Measurements from ENCODE around the gene TNIK.

Gene TNIK

DNA sequence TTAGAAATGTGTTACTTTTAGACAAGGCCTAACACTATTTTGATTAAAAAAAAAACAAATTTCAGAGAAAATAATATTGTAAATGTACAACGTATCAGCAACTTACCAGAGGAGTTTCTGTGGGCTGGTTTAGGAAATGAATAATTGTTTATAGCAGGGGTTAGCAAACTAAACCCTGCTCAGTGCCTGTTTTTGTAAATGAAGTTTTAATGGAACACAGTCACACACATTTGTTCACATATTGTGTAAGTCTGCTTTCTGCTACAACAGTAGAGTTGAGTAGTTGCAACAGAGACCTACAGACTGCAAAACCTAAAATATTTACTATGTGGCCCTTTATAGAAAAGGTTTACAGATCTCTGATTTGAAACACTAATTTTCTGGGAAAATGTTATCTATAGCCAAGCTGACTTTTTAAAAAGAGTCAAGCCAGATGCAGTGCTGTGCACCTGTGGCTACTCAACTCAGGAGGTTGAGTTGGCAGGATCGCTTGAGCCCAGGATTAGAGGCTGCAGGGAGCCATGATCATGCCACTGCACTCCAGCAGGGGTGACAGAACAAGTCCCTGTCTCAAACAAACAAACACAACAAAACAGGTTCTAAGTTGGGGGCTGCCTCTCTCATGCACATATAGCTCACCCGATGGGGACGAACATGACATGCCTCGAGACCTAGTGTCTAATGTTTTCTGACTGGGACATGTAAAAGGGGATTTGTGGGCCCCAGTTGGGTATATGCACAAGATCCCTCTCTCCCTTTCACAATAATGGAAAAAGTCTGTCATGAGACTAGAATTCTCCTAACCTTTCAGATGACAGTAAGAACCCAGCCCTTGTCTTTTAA lies 182.5 kb downstream of the TNIK start:
- DNase-seq = no peak

DNA sequence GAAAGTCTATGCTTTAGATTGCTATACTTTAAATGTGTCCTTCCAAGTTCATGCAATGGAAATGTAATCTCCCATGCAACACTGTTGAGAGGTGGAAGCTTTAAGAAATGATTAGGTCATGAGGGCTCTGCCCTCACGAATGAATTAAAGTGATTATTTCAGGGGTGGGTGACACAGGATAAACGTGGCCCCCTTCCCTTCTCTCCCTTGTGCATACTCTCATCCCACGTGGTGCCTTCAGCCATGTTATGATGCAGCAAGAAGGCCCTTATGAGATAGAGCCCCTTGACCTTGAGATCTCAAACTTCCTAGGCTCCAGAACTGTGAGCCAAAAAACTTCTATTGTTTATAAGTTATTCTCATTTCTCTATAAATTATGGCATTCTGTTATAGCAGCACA lies 183.3 kb downstream of the TNIK start:
- DNase-seq = no peak

DNA sequence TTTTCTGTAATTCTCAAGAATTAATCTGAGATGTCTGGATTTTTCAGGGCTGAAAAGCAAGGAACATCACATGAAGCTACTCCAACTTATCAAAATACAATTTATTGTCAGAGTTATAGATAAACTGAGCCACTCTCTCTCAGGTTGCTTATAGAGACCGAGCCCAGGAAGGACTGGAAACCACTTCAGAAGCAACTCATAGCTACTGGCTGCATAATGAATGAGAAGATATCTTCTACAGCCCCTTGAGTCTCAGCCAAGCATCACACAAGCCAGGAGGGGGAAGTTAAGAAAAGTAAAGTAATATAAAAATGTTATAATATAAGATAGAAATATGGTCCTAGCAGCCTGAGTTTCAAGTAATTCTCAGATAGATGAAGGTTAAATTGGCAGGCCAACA lies 186.0 kb downstream of the TNIK start:
- no peak for DNase-seq

DNA sequence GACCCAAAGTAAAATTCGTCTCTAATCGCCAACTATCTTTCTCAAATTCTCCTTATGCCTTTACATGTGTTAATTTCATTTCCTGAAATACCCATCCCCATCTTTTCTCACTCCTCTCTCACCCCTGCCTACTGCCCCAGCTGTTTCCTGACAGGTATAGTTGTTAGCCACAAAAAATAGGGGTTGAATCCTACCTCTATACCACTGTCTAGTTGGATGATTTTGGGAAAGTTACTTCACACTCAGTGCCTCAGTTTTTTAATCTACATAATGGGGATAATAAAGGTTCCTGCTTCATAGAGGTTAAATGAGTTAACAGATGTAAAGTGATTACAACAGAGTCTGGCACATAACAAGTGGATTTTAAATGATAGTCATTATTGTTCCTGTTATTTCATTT lies 189.7 kb downstream of the TNIK start:
- DNase-seq = no peak

DNA sequence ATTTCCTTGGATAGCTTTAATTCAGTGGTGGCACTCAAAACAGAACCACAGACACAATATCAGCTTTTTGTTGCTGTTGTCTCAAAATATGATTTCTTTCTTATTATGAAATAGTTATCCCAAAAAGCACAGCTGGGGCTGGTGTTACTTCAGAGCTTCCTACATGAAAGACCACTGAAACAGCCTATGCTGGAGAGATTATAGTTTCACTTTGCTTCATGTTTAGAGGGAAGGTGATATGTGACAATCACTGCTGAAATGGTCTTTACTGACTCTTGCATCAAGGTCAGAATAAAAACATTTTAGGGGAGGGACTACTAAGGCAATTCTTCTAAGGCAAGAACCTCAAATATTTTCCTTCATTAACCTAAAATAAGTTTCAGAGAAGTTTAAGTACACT lies 190.7 kb downstream of the TNIK start:
- DNase-seq = no peak

DNA sequence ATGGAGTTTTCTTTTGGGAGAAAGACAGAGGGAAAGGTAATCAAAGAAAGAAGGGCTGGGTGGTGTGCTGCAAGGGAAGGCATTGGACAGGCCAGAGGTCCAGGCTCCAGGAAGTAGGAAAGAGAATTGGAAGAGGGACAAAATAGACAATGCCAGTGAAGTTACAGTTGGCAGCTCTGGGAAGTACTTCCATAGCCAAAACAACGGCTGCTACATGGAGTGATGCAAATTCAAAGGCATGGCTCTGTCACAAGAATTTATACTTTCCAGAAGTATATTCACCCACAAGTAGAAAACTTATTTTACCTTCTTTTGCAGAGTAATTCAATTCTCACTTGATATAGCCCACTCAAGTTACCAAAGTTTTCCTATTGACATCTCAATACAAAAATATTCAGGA lies 191.5 kb downstream of the TNIK start:
- no peak for DNase-seq

DNA sequence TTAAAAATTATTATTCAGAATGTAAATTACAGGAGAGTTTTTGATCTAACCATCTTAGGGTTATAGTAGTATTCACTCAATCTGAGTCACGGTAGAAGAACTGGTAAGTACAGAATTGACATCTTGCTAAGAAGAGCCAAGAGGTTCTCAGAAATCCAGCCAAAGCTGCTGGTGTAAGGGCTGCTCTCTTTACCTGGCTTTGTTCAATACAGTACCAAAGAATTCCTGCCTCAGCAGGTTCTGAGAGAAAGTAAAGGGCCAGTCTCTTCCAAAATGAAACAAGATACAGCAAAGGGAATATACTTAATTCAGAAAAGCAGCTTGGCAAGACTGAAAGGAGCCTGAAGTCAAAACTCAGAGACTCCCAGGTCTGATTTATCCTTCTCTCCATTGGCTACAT lies 193.1 kb downstream of the TNIK start:
- DNase-seq = no peak

DNA sequence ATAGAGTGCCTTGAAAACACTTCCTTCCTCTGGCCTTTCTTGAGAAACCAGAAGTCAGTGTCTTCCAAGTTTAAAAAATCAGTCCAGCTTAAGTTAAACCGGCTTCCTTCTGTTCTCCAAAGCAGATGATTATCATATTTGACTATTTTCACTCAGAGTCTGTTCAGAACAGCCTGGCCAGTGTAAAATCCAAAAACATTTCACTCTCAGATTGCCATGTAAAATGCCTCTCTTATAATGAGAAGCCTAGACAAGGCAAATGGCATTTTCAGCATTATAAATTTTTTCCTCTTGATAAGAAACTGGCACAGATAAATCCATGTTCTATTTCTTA lies 193.5 kb downstream of the TNIK start:
- no peak for DNase-seq

DNA sequence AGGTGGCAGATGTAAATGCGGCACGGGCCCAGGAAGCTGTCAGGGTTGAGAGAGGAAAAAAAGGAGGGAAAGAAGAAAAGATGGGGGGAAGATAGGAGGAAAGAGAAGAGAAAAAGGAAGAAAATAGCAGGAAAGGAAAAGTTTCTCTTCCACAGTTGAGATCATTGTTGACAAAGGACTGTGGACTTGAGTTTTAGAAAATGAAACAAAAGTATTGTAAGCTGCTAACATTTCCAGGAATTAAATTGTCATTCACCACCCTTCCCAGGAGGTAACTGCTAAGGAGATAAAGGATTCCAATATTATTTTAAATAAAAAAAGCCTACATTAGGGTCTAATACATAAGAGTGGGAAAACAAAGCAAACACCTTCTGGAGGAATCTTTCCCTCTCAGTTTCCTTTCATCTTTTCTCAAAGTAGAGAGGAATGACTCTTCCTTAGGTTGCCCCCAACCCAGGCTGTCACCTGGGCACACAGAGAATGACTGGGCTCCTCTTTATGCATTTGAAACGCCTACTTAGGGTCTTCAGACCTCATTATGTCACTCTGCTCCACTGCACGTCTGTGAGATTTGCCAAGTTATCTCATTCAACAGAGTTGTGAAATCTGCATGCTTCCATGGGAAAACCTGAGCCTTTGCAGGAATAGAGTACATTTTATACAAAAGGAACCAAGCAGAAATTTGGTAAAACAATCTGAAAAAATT lies 194.0 kb downstream of the TNIK start:
- no peak for DNase-seq

DNA sequence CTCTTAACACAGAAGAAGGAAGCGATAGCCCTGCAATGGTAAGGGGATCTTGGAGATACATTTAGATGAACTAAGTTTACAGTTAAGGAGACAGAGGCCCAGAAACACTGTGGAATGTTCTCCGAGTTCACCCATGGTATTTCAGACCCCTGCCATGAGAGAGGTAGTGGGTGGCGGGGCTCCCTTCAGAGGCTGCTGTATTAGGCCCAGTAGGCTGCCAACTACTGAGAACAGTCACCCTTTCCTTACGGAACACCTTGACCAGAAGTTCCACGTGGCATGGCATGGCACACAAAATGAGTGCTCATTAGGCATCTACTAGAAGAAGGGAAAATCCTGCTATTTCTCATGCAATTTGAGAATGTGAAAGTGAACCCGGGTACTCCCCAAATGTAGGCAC lies 195.4 kb downstream of the TNIK start:
- DNase-seq = no peak

DNA sequence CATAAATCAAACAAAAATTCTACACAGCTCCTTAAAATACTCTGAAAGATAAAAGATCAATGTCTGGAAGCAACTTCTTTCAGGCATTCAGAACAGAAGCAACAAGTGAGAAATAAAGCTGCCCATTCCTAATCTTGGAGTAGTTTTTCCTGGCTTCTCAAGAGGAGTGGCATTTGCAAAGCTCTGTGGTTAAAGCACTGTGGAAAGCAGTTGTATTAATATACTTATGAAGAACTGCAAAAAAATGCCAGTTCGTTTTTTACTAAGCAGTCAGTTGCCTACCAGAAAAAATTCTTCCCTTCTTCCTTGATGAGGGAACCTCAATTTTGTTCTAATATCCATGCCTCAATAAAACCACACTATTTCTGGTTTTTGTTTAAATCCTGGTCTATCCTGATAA lies 197.8 kb downstream of the TNIK start:
- DNase-seq = no peak

DNA sequence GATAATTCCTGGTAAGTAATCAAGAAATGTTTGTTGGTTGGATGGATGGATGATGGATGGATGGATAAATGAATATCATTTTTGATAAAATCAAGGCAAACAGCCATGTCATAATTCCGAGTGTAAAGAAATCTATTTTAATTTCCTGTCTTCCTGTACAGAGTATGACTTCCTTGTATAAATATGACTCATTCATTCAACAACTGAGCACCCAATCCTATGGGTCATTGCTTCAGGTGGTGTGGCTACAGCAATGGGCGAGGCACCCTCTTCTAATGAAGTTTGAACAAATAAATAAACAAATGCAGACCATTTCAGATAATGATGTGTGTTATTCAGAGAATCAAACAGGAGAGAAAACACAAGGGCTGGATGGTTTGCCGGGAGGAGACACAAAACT lies 198.7 kb downstream of the TNIK start:
- no peak for DNase-seq

DNA sequence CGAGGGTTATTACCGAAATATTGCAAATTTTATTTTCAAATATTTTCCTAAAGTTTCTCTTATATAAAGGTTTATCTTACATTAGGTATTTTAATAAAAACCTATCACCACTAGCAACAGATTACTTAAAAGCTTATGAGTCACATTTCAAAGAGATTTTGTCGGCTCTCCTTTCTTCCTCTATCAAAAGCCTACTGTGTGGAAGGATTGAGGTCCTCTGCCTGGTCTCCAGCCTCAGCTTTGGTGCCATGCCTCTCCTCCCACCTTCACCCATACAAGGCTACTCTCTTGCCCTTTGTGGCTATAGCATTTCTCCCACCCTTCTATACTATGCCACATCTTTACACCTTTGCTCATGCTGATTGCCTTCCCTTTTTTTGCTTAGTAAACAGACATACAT lies 199.3 kb downstream of the TNIK start:
- DNase-seq = no peak

DNA sequence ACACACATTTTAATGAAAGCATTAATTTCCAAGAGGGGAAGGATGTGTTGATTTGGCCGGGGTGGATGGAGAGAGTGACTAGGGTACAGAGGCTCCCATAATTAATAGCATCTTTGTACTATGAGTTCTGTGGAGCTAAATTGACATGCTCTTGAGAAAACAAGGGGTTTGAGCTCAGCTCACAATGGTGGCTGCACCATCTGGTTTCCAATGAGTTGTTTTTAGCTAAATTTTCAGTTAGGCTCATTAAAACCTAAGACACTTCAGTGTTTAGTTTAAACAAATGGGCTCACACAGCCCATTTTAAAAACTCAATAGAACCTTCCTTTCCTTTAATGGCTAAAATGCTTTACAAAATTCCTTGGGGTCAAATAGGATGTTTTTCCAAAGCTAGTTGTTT lies 199.7 kb downstream of the TNIK start:
- DNase-seq = no peak

DNA sequence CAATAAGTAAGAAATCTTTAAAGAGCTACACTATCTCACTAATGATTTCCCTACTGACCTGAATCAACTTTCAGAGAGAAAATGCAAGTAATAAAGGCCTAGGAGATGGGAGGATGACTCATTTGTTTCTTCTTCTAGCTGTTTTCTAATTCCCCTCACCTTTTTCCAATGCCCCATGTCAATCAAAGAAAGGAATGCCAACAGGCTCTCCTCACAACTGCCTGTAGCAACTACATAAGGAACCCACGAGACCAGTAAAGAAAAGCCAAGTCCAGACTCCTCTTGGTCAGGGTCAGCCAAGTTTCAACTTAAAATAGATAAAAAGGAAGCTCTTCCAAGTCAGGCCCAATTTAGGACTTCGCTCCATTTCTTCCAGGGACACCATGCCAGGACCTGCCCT lies 201.9 kb downstream of the TNIK start:
- no peak for DNase-seq

DNA sequence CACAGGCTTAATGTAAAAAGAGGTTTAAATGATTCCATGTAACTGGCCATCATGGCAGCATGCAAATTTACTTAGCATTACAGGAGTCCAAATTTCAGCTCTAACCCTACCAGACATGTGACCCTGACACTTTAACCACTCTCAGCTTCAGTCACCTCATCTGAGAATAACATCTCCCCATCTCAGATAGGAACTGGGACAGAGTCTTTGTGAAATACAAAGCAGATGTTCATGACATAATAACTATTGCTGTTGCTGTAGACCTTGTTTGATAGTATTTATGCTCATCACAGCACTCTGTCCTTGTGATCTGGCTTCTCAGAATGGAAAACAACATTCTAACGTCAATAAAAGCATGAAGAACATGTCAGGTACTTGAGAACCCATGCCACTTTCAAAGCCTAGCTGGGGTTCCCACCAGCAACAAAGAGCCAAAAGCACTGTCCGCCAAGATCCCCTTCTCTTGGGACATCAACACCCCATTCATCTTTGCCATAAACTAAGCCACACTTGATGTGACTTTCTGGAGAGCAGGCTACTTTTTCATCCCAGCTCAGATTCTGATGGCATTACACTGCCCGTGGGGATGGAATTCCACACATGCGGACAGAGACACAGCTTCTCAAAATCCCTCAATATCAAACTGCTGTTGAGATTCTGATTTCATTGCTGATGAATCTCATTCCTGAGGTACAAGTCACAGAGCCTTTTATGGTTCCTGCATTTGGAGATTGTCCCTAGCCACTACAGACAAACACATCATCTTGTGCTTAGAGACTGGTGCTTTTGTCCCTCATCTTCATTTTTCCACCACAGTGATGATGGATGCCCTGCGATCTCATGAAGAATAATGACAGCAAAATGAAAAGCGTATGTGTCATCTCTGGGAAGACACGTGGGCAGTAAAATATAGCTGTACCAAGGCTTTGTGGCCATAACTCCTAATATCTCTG lies 202.7 kb downstream of the TNIK start:
- no peak for DNase-seq

DNA sequence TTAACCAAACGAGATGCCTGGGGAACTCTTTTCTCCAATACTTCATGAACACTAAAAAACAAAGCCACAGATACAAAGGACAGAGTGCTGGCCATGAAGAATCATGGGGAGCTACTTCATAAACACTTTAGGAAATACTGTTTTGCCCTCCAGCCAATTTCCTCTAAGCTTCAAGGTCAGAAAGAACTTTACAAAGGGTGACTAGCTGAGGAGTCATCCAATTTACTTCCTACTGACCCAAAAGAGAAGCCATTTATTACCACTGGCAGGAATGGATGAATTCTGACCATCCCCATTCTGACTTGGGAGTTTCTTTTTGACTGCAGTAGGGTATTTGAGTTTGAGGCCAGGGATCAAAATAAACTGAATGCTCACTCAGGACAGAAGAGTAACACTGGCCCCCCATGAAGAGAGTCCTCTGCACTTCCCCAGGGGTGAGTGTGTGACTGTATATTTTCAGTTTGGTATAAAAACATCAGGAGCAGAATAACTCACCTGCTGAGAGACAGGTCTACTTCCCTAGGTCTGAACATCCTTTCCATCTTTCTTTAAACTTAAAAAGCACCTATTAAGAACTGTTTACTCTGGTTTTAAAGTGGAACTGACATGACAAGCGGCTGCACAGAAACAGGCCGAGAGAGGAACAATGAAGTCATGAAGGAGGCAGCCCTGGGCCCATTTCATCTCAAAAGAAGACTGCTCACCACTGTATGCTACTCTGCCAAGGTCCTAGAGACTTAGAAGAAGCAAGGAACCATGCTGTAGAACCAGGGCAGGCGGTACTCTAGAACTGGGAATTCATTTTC lies 203.6 kb downstream of the TNIK start:
- DNase-seq = no peak

DNA sequence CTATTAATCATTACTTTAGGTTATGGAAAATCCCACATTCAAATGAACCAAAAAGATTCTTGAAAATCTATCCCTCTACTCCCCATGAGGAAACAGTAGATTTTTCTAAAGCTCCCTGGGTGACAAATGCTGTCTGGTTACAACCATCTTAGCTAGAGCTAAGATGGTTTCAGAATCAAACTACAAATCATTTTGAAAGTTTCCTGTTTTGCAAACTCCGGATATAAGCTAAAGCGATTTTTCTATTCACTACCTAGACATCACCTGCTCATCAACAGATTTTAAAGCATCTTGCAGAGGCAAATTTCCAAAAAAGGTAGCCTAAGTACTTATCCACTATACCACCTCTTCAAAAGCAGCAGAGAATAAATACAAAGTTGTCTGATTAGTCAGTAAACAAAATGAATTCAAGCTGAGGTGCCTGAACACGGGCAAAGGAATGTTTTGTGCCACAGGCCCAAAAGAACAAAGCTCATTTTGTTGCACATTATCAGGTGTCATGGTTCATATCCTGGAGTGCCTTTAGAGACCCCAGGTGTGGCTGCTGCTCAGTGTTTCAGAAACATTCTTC lies 204.9 kb downstream of the TNIK start:
- DNase-seq = no peak

DNA sequence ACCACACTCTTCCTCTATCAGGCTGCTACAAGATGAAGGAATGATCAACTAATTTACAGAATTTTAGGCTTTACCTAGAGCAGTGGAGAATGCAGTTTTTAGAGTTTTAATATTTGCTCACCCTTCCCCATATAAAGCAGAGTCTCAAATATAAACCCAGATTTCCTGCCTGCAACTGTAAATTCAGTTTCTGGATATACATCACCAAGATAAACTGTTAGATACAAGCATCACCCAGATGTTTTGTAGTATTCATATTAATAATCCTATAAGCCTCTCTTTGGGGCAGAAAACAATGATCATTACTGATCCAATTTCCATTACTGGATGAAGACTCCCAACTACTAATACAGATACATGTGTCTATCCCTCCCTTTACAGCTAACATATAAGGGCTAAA lies 205.9 kb downstream of the TNIK start:
- DNase-seq = no peak

DNA sequence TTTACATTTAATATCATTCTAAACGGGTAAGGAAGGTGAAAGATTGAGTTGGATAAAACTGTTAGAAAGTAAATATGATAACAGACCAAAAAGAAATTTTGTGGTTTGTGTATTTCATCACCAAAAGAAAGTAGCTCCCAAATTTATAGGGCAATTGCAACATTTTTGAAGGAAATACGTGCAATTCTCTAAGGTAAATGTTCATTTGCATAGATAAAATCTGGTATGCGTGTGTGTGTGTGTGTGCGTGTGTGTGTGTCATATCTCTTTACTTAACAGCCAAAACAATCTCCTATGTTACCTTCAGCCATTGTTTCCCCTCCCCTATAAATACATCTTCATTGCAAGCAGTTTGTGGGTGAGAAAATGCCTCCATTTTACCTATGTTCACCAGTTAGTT lies 208.4 kb downstream of the TNIK start:
- no peak for DNase-seq

DNA sequence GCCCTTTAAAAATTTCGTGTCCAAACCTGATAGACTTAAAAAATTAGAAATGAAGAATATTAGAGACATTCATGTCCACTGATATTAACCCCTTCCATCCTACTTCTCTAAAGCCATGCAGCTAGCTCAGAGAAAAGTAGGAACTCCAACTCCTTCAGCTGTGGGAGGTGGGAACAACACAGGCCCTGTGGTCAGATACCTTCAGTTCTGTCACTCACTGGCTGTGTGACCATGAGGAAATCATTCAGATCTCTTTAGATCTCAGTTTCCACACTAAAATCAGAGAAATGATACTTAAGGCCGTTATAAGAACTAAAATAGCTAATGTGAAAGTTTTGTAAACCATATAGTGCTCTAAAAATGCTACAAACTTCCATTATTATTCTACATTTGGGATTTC lies 209.8 kb downstream of the TNIK start:
- DNase-seq = no peak

DNA sequence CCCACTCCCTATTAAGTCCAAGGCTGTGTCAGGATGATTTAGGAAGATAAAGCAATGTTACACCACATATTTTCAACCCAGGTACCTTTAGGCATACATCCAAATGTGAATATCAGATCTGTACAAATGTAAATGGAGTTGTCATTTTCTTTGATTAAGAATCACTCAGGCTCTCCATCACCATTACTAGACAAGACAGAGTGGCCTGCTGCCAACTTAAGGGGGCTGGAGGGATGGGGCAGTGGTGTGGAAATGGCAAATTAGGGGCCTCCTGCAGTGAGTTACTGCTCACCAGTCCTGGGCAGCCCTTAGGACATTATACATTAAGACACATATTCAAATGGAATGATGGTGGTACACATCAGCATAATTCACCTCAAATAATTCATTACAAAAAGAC lies 211.0 kb downstream of the TNIK start:
- no peak for DNase-seq
